Loucy (cell line): ENCODE measurements around the gene PHLDA1.

Source experiments
- H2AFZ ChIP-seq: fragments of 200-600 bp; sonication (generic); 2 replicates; pipeline ENCODE4 v1.6.0; 2016; ENCODE audit warnings: antibody characterized with exemption, mild to moderate bottlenecking, low read length, moderate library complexity
- H3F3A ChIP-seq: fragments of 200-600 bp; 2 replicates; pipeline ENCODE4 v1.6.0; 2016; ENCODE audit warnings: antibody characterized with exemption, low read depth, mild to moderate bottlenecking
- H3K27me3 ChIP-seq: fragments of 200-600 bp; sonication (generic); 2 replicates; pipeline ENCODE4 v1.6.1; 2014; ENCODE audit warnings: low read length, mild to moderate bottlenecking; ENCODE audit not compliant: insufficient read depth, poor library complexity, severe bottlenecking
- H3K36me3 ChIP-seq: fragments of 200-600 bp; sonication (generic); 2 replicates; pipeline ENCODE4 v1.6.1; 2016; ENCODE audit warnings: low read length; ENCODE audit not compliant: insufficient read depth
- H3K4me1 ChIP-seq: fragments of 200-600 bp; sonication (generic); 2 replicates; pipeline ENCODE4 v1.5.1; 2014; ENCODE audit warnings: low read length, mild to moderate bottlenecking; ENCODE audit not compliant: insufficient read depth, poor library complexity, severe bottlenecking
- H3K4me2 ChIP-seq: fragments of 200-600 bp; sonication (generic); 2 replicates; pipeline ENCODE4 v1.6.0; 2014; ENCODE audit warnings: antibody characterized with exemption, low read length, low read depth, mild to moderate bottlenecking; ENCODE audit not compliant: poor library complexity, severe bottlenecking
- H3K4me3 ChIP-seq: fragments of 200-600 bp; sonication (generic); 2 replicates; pipeline ENCODE4 v1.5.1; 2014; ENCODE audit warnings: low read length, mild to moderate bottlenecking, mixed read lengths; ENCODE audit not compliant: poor library complexity, severe bottlenecking
- H3K79me2 ChIP-seq: fragments of 200-600 bp; sonication (generic); 2 replicates; pipeline ENCODE4 v1.6.1; 2014; ENCODE audit warnings: low read length; ENCODE audit not compliant: insufficient read depth
- H3K9ac ChIP-seq: fragments of 200-600 bp; sonication (generic); 2 replicates; pipeline ENCODE4 v1.6.0; 2014; ENCODE audit warnings: mild to moderate bottlenecking, low read depth, low read length, moderate library complexity; ENCODE audit not compliant: poor library complexity, severe bottlenecking
- H3K9me2 ChIP-seq: fragments of 200-600 bp; sonication (generic); replicated peaks from 2 replicates; pipeline ENCODE4 v1.6.1; 2016; ENCODE audit warnings: low read depth, low read length, mixed read lengths
- H3K9me3 ChIP-seq: fragments of 200-600 bp; sonication (generic); 2 replicates; pipeline ENCODE4 v1.6.1; 2014; ENCODE audit warnings: mild to moderate bottlenecking, antibody characterized with exemption, low read length, low read depth; ENCODE audit not compliant: insufficient read depth
- H4K20me1 ChIP-seq: fragments of 200-600 bp; sonication (generic); 2 replicates; pipeline ENCODE4 v1.6.0; 2014; ENCODE audit warnings: antibody characterized with exemption, low read length, mild to moderate bottlenecking; ENCODE audit not compliant: insufficient read depth, poor library complexity, severe bottlenecking
- CTCF ChIP-seq: fragments of 200-600 bp; sonication (generic); conservative IDR thresholded peaks from 2 replicates; pipeline ENCODE4 v1.5.1; 2014; ENCODE audit warnings: mild to moderate bottlenecking, antibody characterized with exemption, low read length
- EZH2phosphoT487 ChIP-seq: fragments of 200-600 bp; IDR thresholded peaks from 2 replicates; pipeline ENCODE4 v1.6.1; 2018; ENCODE audit warnings: antibody characterized with exemption, mild to moderate bottlenecking, moderate library complexity, borderline replicate concordance

PHLDA1 gene

GRCh38 chr12:75979181-75979580 is 52.4 kb downstream of the PHLDA1 start:
- Histone ChIP-seq H2AFZ (no peak overlapping the region), H3K9ac (no peak overlapping the region), H3K36me3 (no peaks in the 10 kb centered on the region), H3K9me2 (no peaks in the 10 kb centered on the region), H3K9me3 (no peaks in the 10 kb centered on the region), H3K79me2 (no peaks in the 10 kb centered on the region), H3K27me3 (no peaks in the 10 kb centered on the region), H4K20me1 (no peaks in the 10 kb centered on the region), H3F3A (no peaks in the 10 kb centered on the region; the same call in 1 of the 2 replicates), H3K4me2 (peak overlapping the region; percentile 36), H3K4me1 (peaks cover 24% of the 10 kb centered on the region), H3K4me3 (no peak overlapping the region)
- TF ChIP-seq CTCF (no peak), EZH2phosphoT487 (no peak)

GRCh38 chr12:75978677-75979076 is 52.9 kb downstream of the PHLDA1 start:
- Histone ChIP-seq H3F3A (no peaks in the 10 kb centered on the region; the same call in 1 of the 2 replicates), H3K36me3 (no peaks in the 10 kb centered on the region), H3K27me3 (no peaks in the 10 kb centered on the region), H3K4me1 (peaks cover 24% of the 10 kb centered on the region), H3K4me2 (peak overlapping the region; percentile 38), H3K79me2 (no peaks in the 10 kb centered on the region), H2AFZ (peak overlapping the region; percentile 56; the same call in 1 of the 2 replicates), H3K4me3 (no peak overlapping the region), H4K20me1 (no peaks in the 10 kb centered on the region), H3K9me2 (no peaks in the 10 kb centered on the region), H3K9me3 (no peaks in the 10 kb centered on the region), H3K9ac (peak overlapping the region; percentile 14)
- TF ChIP-seq CTCF = no peak
- no peak for TF ChIP-seq EZH2phosphoT487

DNA sequence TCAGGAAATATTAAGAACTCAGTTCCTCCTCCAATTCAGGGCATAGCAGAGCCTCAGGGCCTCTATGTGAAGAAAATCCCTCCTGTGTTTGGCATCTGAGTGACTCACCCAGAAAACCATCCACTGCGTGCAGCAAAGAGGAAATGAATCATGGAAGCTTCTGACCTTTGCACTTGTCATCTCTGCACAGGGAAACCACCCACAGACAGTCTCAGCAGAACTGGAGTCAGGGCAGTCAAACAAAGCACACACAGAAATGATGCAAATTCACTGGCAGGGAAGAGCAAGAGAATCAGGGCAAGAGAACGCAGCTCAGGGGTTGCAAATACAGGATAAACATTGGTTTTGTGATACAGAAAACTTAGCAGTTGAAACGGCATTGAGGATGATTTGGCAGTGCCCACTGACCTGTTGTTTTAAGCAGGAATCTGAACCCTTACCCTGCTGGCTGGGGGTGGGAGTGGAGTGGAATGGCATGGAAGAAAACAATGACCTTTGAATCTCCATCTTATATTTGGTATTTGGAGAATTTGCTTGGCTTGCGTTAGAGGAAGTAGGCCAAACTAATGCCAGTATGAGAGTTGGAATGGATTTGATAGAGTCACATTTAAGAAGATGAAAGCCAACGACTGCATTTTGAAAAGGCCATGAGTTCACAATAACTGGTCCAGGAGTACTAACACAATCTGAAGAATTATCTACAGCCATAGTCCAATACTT is 53.5 kb downstream of the PHLDA1 start:
- Histone ChIP-seq H3K27me3 (no peaks in the 10 kb centered on the region), H3K9me3 (no peaks in the 10 kb centered on the region), H3K79me2 (no peaks in the 10 kb centered on the region), H3K4me3 (no peak overlapping the region), H4K20me1 (no peaks in the 10 kb centered on the region), H3F3A (no peaks in the 10 kb centered on the region; the same call in 1 of the 2 replicates), H3K9ac (peak overlapping the region; percentile 14), H3K9me2 (no peaks in the 10 kb centered on the region), H2AFZ (peak overlapping the region; percentile 56), H3K4me1 (peaks cover 24% of the 10 kb centered on the region), H3K36me3 (no peaks in the 10 kb centered on the region), H3K4me2 (peak overlapping the region; percentile 38)
- TF ChIP-seq EZH2phosphoT487 (no peak), CTCF (no peak)
